Adrenal gland (tissue), 12 donors: ENCODE measurements around the gene COPZ1. TPM values are rescaled to one million over a fixed set of nuclear protein-coding genes. Genes with fewer than 3 reads are reported as not detected.

Experiments
- DNase-seq, 7 donors: peaks; one replicate each; pipeline ENCODE4 v3.0.0-alpha.2; 2019 to 2020
- H3K27ac ChIP-seq, 5 donors: fragments of 200-600 bp; sonication (generic) in 4 of 5; 1 replicate in 3 of 5; 2 replicates in 2 of 5; pipeline versions ENCODE4 v1.5.1 to v1.8.0; 2016 to 2020; ENCODE audit warnings: mild to moderate bottlenecking in 1 of 5
- H3K27me3 ChIP-seq: fragments of 200-600 bp; 2 replicates; pipeline ENCODE4 v1.8.0; 2021
- H3K36me3 ChIP-seq, 2 donors: fragments of 200-600 bp; replicated peaks in 1 of 2; 1 replicate in 1 of 2; 2 replicates in 1 of 2; pipeline versions ENCODE4 v1.5.1 to v1.8.0; 2018 to 2022
- H3K4me1 ChIP-seq, 2 donors: fragments of 200-600 bp; replicated peaks in 1 of 2; 1 replicate in 1 of 2; 2 replicates in 1 of 2; pipeline versions ENCODE4 v1.5.1 to v1.8.0; 2018 to 2021
- H3K4me3 ChIP-seq, 4 donors: fragments of 200-600 bp; sonication (generic) in 3 of 4; one replicate each; pipeline ENCODE4 v1.5.1; 2016 to 2018
- H3K9me3 ChIP-seq, 3 donors: fragments of 200-600 bp; sonication (generic) in 1 of 3; replicated peaks in 1 of 3; 1 replicate in 2 of 3; 2 replicates in 1 of 3; pipeline versions ENCODE4 v1.5.1 to v1.8.0; 2016 to 2021
- POLR2A ChIP-seq, 2 donors: fragments of 450-650 bp; IDR thresholded peaks; one replicate each; pipeline ENCODE4 v1.6.1; 2017; ENCODE audit warnings: antibody characterized with exemption in 2 of 2, mild to moderate bottlenecking in 2 of 2, moderate library complexity in 1 of 2
- WGBS, 4 donors: extraction: QIAGEN DNeasy Blood & Tissue Kit in 2 of 4; methylation state at CpG; one replicate each; pipeline versions ENCODE4 v1.1.5 to v1.1.7; 2013 to 2017; 5-methylcytosine and 5-hydroxymethylcytosine counted together
- intact Hi-C, 2 donors: fragments of 100-400 bp; cut with DNase I; formaldehyde crosslinking; loops; one replicate each; pipeline versions ENCODE4 v1.14.1 to v1.15.0; 2022 to 2023
- polyA plus RNA-seq, 3 donors: library from polyadenylated mRNA; stranded (reverse); fragments of 200-250 nt in 2 of 3; fragments of 350-450 nt in 1 of 3; fragmentation: Illumina TruSeq in 1 of 3; extraction: RNeasy Lipid Tissue Mini Kit (QIAGEN cat#74804) in 1 of 3; gene quantifications; one replicate each; pipeline ENCODE4 v1.2.3, GENCODE V29; 2013 to 2014
- total RNA-seq, 9 donors: library from RNA; depleted of rRNA in 4 of 9; stranded (reverse); fragments of >200 nt in 4 of 9; fragments of 120-200 nt in 1 of 9; fragmentation: NEBNext Ultra II Directional in 1 of 9; extraction: Animal tissue kit (Norgen Biotek cat#: 25700) in 1 of 9; gene quantifications; one replicate each; pipeline versions ENCODE4 v1.1.0 to v1.2.4, GENCODE V29; 2013 to 2023
- TF ChIP-seq, protein P1 (sequence below), 6 experiments: fragments of 450-650 bp in 4 of 6; fragments of 200-600 bp in 2 of 6; sonication (generic) in 1 of 6; IDR thresholded peaks; 1 replicate in 5 of 6; 2 replicates in 1 of 6; pipeline versions ENCODE4 v1.5.1 to v1.8.0; 2016 to 2021; ENCODE audit warnings: antibody characterized with exemption in 6 of 6, mild to moderate bottlenecking in 2 of 6, moderate library complexity in 1 of 6
- donor health status: healthy with polysubstance abuse.
- donor health status: Bipolar disorder and iron deficiency.
- donor health status: DM: yes; HTN: yes; CAD: no.
- donor health status: DM: no; HTN: no; CAD: no.
- donor health status: DM: no; HTN: no; CAD: no.
- donor health status: DM: yes; HTN: yes; CAD: no.

COPZ1 gene
- total and polyA plus RNA-seq, 12 donors: 54.7 to 252 (median 152) TPM

- no peak for DNase-seq
- no peaks in the 10 kb centered on the region for H3K9me3 ChIP-seq
- intact Hi-C loops: no loop called here
- H3K4me3 ChIP-seq: no peak overlapping the region
- TF ChIP-seq, protein P1, sequence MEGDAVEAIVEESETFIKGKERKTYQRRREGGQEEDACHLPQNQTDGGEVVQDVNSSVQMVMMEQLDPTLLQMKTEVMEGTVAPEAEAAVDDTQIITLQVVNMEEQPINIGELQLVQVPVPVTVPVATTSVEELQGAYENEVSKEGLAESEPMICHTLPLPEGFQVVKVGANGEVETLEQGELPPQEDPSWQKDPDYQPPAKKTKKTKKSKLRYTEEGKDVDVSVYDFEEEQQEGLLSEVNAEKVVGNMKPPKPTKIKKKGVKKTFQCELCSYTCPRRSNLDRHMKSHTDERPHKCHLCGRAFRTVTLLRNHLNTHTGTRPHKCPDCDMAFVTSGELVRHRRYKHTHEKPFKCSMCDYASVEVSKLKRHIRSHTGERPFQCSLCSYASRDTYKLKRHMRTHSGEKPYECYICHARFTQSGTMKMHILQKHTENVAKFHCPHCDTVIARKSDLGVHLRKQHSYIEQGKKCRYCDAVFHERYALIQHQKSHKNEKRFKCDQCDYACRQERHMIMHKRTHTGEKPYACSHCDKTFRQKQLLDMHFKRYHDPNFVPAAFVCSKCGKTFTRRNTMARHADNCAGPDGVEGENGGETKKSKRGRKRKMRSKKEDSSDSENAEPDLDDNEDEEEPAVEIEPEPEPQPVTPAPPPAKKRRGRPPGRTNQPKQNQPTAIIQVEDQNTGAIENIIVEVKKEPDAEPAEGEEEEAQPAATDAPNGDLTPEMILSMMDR (IDR thresholded peaks at IDR 0.05): no peak
- TF ChIP-seq POLR2A (IDR thresholded peaks at IDR 0.05): no peak
- H3K27me3 ChIP-seq: no peaks in the 10 kb centered on the region
- WGBS, 4 donors: 71 to 90% (median 79%) methylated on average over 3 of the region's 3 CpGs
- peak overlapping the region in 4 of 5 donors; percentile 2 to 54 (median 20) for H3K27ac ChIP-seq
- H3K4me1 ChIP-seq: peaks cover 32 to 45% of the 10 kb centered on the region in 2 donors
- H3K36me3 ChIP-seq: peaks cover 0 to 3% of the 10 kb centered on the region in 2 donors
These were observed 31.3 kb downstream of the COPZ1 start for GRCh38 chr12:54356228-54356627.

DNA sequence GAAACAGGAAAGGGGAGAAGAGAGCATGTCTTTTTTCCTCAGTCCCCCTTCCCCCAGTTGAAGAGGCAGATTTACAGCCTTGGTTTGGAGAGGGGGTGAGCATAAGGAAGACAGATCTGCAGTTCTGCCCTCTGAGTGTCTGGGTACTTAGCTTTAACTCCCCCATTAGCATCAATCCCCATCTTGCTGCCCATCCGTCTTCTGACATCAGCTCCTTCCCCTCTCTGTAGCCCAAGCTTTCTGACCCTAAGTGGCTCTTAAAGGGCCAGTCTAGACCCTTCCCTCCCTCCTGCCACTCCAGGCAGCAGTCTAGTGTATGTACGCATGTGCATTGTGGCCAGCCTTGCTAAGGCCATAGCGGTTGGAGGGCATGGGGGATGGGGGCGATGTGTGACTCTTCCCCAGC lies 32.0 kb downstream of the COPZ1 start:
- Histone ChIP-seq H3K4me3 (no peak overlapping the region), H3K36me3 (no peaks in the 10 kb centered on the region), H3K9me3 (no peaks in the 10 kb centered on the region), H3K27ac (peak overlapping the region in 2 of 5 donors; percentile 2 to 21), H3K27me3 (no peaks in the 10 kb centered on the region), H3K4me1 (peaks cover 29 to 38% of the 10 kb centered on the region in 2 donors)
- DNase-seq: no peak
- intact Hi-C loops: no loop called here
- TF ChIP-seq POLR2A (IDR thresholded peaks at IDR 0.05): no peak
- TF ChIP-seq, protein P1 (IDR thresholded peaks at IDR 0.05): no peak
- 78 to 94% (median 91%) methylated on average over 4 of the region's 4 CpGs for WGBS, 4 donors

DNA sequence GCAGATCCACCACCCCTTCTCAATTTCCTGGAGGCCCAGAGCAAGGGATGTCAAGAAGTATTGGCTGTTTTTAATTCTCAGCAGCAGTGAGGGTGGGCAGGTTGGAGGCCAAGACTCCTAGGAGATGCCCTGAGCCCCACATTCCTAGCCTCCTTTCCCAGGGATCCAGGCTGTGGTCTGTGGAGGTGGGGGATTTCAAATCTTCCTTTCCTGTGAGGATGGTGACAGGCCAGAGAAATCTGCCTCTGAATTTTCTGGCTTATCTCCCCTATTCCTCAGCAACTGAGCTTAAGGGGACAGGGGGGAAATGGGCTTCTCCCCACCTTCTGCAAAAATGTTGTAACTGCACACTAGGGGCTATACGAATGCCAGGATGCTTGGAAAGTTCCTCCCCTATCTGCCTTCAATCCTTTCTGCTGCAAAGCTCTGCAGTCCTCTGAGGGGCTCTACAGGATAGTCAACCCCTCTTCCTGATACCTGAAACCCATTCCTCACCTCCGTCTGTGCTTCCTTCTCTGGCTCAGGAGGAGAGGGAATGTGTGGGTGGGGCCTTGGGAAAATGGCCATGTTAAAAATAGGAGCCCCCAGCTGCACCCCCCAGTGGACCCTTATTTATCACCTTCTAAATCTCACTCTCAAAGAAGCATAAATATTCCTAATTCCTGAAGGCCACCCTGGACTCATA lies 32.7 kb downstream of the COPZ1 start:
- Histone ChIP-seq H3K4me3 (no peak overlapping the region), H3K36me3 (no peaks in the 10 kb centered on the region), H3K27me3 (no peaks in the 10 kb centered on the region), H3K27ac (peak overlapping the region in 3 of 5 donors; percentile 6 to 21 (median 7)), H3K4me1 (peaks cover 22 to 31% of the 10 kb centered on the region in 2 donors), H3K9me3 (no peaks in the 10 kb centered on the region)
- intact Hi-C loops: no loop called here
- TF ChIP-seq, protein P1 (IDR thresholded peaks at IDR 0.05): no peak
- TF ChIP-seq POLR2A (IDR thresholded peaks at IDR 0.05): no peak
- 56 to 73% (median 63%) methylated on average over 2 of the region's 2 CpGs for WGBS, 4 donors
- no peak for DNase-seq

- TF ChIP-seq, protein P1 (IDR thresholded peaks at IDR 0.05): no peak
- WGBS, 4 donors: 15 to 24% (median 19%) methylated on average over 15 of the region's 15 CpGs
- intact Hi-C loops: no loop called here
- H3K4me3 ChIP-seq: peak overlapping the region; percentile 1 to 69 (median 54)
- no peaks in the 10 kb centered on the region for H3K36me3 ChIP-seq
- no peak for DNase-seq
- no peaks in the 10 kb centered on the region for H3K9me3 ChIP-seq
- peak overlapping the region in 3 of 5 donors; percentile 93 to 96 (median 96) for H3K27ac ChIP-seq
- no peaks in the 10 kb centered on the region for H3K27me3 ChIP-seq
- H3K4me1 ChIP-seq: peaks cover 15 to 26% of the 10 kb centered on the region in 2 donors
These were observed 33.4 kb downstream of the COPZ1 start for GRCh38 chr12:54358191-54358944.
